GM12872 (cell line): ENCODE results near the gene MOCS1.

Source experiments
- TF ChIP-seq, protein P1 (sequence below): IDR thresholded peaks from 3 replicates; pipeline ENCODE4 v1.5.1; 2011; ENCODE audit warnings: low read depth, mild to moderate bottlenecking, low read length, moderate library complexity; ENCODE audit not compliant: insufficient read depth

Gene MOCS1

DNA sequence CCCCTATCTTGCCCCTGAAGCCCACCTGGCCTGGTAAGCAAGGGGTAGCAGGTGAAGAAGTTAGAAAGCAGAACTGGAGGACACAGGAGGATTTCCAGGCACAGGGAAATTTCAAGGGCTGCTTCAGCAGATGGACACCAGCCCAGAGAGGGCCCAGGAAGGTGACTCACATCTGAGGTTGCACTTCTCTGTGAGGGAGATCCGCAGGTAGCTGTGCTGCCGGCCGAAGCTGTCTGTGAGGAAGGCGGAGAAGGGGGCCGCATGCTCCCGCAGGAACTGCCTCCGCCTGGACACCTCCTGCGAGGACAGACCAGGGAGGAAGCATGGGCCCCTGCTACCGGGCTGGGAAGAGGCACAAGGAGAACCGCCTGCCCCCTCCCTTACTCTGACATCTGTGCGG is 7.1 kb downstream of the MOCS1 start:
- TF ChIP-seq, protein P1, sequence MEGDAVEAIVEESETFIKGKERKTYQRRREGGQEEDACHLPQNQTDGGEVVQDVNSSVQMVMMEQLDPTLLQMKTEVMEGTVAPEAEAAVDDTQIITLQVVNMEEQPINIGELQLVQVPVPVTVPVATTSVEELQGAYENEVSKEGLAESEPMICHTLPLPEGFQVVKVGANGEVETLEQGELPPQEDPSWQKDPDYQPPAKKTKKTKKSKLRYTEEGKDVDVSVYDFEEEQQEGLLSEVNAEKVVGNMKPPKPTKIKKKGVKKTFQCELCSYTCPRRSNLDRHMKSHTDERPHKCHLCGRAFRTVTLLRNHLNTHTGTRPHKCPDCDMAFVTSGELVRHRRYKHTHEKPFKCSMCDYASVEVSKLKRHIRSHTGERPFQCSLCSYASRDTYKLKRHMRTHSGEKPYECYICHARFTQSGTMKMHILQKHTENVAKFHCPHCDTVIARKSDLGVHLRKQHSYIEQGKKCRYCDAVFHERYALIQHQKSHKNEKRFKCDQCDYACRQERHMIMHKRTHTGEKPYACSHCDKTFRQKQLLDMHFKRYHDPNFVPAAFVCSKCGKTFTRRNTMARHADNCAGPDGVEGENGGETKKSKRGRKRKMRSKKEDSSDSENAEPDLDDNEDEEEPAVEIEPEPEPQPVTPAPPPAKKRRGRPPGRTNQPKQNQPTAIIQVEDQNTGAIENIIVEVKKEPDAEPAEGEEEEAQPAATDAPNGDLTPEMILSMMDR = no peak

DNA sequence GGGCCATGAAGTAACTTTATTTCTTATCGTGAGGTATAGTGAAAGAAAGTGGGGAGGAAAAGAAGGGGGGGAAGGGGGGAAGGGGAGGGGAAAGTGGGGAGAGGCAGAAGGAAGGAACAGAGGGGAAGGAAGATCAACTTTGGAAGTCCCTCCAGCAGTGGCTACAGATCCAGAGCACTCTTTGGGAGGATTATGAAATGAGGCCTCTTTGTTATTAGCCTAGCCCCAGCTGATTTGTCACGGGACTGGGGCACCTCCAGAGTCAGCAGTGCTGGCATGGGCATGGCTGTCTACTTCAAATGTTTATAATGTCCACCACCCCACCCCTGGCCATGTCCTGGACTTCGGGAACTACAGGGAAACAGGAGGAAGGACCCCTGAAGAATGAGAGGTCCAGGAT is 7.6 kb downstream of the MOCS1 start:
- TF ChIP-seq, protein P1 = no peak

DNA sequence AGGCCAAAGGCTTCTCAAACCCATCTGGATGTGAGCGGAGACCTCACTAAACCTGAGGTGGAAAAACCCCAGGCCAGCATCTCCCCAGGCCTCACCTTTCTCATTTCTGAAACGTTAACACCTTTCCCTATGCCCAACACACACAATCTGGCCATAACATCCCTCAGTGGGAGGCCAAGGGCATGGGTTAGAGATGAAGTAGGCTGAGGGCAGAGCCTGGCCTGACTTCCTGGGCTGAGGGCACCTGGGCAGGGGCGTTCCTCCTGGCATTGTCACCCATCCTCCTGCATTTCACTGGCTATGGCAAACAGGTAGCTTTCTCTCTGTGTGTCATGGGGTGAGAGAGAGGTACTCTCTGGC is 8.4 kb downstream of the MOCS1 start:
- TF ChIP-seq, protein P1 = no peak

DNA sequence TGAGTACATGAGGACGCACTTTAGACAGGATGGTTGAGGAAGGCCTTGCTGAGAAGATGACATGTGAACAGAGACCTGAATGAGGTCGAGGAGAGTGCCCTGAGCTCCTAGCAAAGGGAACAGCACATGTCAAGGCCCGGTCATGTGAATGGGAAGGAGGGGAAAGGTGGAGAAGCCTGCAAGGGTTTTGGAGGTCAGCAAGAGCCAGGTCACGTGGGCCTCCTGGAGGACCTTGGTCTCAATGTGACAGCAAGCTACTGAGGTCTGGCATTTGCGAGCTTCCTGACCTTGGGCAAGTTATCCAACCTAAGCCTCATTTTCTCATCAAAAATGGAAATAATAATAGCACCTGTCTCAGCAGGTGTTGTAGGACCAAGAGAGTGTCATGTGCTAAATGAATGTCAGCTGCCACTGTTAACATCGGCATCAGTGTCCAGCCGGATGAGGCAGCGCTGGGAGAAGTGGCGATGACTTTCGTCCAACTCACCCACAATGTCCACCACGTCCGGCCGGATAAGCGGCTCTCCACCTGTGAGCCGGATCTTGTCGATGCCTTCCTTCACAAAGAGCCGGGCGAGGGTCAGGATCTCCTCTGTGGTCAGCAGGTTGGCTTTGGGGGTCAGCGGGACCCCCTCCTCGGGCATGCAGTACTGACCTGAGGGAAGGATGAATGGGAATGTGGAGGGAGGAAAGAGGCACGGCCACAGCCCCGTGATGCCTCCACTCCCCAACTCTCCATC is 8.9 kb downstream of the MOCS1 start:
- TF ChIP-seq, protein P1 = no peak

DNA sequence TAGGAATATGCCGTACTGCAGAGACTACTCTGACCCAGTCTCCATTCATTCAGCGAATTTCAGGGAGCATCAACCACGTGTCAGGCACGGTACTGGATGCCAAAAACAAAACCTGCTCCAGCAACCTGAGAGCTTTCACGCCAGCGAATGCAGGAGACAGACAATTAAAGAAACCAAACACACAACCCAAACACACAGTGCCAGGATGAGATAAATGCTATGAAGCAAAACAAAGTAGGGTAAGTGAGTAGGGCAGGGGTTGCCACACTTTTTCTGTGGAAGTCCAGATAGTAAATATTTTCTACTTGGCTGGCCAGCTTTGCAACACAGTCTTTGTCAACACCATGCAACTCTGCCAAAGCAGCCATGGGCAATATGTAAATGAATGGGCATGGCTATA is 10.0 kb downstream of the MOCS1 start:
- TF ChIP-seq, protein P1 = no peak

DNA sequence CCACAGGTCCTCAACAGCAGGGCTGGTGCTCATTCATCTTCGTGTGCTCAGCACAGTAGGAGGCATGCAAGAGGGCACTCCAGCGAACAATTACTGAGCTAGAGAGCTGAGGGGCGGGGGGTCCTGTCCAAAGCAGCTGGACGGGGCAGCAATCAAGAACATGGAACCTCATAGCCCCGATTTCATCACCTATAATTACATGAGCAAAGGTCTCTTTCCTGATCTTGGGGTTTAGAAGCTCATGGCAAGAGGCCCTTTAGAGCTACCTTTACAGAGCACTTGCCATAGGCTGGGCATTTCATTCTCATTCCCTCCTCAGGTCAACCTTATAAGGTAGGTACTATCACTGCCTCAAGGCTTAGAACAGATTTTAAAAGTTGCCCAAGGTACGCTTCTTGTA is 10.4 kb downstream of the MOCS1 start:
- TF ChIP-seq, protein P1 = no peak

DNA sequence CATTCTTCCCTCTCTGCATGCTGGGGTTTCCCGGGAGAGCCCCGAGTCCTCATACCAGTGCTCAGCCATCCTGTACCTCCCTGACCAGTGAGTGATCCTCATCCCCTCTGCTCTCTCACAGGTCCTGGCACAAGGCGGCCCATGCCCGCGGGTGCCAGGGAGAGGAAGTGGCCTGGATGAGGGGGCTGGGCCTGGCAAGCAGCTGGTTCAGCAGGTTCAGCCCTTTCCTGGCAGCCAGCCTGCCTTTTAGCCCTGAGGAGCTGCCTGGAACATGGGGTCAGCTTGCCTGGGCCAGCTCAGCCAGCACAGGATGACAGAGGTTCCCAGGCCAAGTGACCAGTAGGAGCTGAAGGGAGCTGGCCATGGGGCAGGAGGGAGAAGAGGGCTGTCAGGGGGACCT is 10.9 kb downstream of the MOCS1 start:
- TF ChIP-seq, protein P1 = no peak

DNA sequence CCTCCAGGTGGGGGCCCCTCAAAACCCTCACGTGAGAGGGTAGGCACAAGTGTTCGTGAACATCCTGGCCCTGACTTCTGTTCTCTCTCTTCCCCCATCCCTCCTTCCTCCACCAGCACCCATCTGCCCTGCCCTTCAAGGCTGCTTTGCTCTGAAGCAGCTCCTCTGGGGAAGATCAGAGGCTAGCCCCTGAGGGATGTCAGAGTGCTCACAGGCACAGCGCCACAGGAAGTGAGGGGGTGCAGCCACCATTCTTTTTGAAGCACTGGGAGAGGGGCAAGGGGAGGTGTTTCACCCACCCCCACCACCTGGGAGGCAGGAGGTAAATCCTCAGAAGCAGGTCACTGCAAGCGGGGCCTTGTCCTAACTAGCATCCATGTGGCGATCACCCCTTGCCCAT is 11.4 kb downstream of the MOCS1 start:
- TF ChIP-seq, protein P1 = no peak
